ENCODE measurements around the gene SYT6. TPM values are rescaled to one million over a fixed set of nuclear protein-coding genes. Genes with fewer than 3 reads are reported as not detected.

The SYT6 gene, protein sequence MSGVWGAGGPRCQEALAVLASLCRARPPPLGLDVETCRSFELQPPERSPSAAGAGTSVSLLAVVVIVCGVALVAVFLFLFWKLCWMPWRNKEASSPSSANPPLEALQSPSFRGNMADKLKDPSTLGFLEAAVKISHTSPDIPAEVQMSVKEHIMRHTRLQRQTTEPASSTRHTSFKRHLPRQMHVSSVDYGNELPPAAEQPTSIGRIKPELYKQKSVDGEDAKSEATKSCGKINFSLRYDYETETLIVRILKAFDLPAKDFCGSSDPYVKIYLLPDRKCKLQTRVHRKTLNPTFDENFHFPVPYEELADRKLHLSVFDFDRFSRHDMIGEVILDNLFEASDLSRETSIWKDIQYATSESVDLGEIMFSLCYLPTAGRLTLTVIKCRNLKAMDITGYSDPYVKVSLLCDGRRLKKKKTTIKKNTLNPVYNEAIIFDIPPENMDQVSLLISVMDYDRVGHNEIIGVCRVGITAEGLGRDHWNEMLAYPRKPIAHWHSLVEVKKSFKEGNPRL
- total RNA-seq (2021) (54.2 to 58.2 TPM (median 55.9 TPM) in 3 replicates), Bru-seq, nascent RNA (percentile 95 among the genes with signal in this experiment)
- long read RNA-seq, experiment 1, full-length matches to known transcripts, result 40 of 483 reads
- long read RNA-seq, experiment 1, partial matches to known transcripts, result 39 of 483 reads
- long read RNA-seq, experiment 1, other reads (novel, unspliced or antisense), result 404 of 483 reads
- long read RNA-seq, experiment 2, full-length matches to known transcripts, result 4 of 55 reads
- long read RNA-seq, experiment 2, partial matches to known transcripts, result 9 of 55 reads
- long read RNA-seq, experiment 2, other reads (novel, unspliced or antisense), result 42 of 55 reads
- long read RNA-seq, experiment 3, full-length matches to known transcripts, result 1 of 22 reads
- long read RNA-seq, experiment 3, partial matches to known transcripts, result 12 of 22 reads
- long read RNA-seq, experiment 3, other reads (novel, unspliced or antisense), result 9 of 22 reads

- H3K27ac Mint-ChIP-seq, result no peak within 1 kb of the TSS
- H3K9me3 Mint-ChIP-seq, result no peaks in the 10 kb centered on the region
- POLR2A ChIA-PET, result interaction anchor here (1.0 to 1.5 kb wide), 3 partner anchors 37 to 175 kb away, joined by 3 read pairs; partner anchors contain the start of gene OLFML3
- peaks cover 27% of the 10 kb centered on the region for H3K27me3 Mint-ChIP-seq (ENCODE audit: low read depth)
- peak; percentile 38 for DNase-seq (ENCODE audit: low spot score)
- TF ChIP-seq MAX (CRISPR knock-in tag; IDR thresholded peaks at IDR 0.05) (peak; percentile 58; the same call in 1 of the 2 replicates), USF2 (CRISPR knock-in tag; IDR thresholded peaks at IDR 0.05) (peak; percentile 61), ZNF423 (CRISPR knock-in tag; IDR thresholded peaks at IDR 0.05) (peak; percentile 77), GABPB1 (CRISPR knock-in tag; IDR thresholded peaks at IDR 0.05) (no peak), CREB1 (CRISPR knock-in tag; IDR thresholded peaks at IDR 0.05) (no peak), ZNF532 (CRISPR knock-in tag; IDR thresholded peaks at IDR 0.05; ENCODE audit: borderline replicate concordance) (no peak), MXD4 (CRISPR knock-in tag; IDR thresholded peaks at IDR 0.05; ENCODE audit: borderline replicate concordance) (no peak), ZBTB43 (CRISPR knock-in tag; IDR thresholded peaks at IDR 0.05) (peak; percentile 73; the same call in 1 of the 2 replicates), SP1 (CRISPR knock-in tag; conservative IDR thresholded peaks at IDR 0.05) (peak; percentile 53; the same call in 1 of the 2 replicates), TCF7 (CRISPR knock-in tag; IDR thresholded peaks at IDR 0.05; ENCODE audit: low read depth) (no peak), TEAD4 (CRISPR knock-in tag; IDR thresholded peaks at IDR 0.05) (no peak), E2F5 (CRISPR knock-in tag; IDR thresholded peaks at IDR 0.05) (0 out of 2 replicates have a peak, but pooled peaks have one; percentile 36)
- TF ChIP-seq, protein P1, sequence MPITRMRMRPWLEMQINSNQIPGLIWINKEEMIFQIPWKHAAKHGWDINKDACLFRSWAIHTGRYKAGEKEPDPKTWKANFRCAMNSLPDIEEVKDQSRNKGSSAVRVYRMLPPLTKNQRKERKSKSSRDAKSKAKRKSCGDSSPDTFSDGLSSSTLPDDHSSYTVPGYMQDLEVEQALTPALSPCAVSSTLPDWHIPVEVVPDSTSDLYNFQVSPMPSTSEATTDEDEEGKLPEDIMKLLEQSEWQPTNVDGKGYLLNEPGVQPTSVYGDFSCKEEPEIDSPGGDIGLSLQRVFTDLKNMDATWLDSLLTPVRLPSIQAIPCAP (CRISPR knock-in tag; IDR thresholded peaks at IDR 0.05), result no peak
- TF ChIP-seq, protein P2, sequence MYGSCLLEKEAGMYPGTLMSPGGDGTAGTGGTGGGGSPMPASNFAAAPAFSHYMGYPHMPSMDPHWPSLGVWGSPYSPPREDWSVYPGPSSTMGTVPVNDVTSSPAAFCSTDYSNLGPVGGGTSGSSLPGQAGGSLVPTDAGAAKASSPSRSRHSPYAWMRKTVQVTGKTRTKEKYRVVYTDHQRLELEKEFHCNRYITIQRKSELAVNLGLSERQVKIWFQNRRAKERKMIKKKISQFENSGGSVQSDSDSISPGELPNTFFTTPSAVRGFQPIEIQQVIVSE (CRISPR knock-in tag; IDR thresholded peaks at IDR 0.05; ENCODE audit: borderline replicate concordance), result no peak
- TF ChIP-seq, protein P3, sequence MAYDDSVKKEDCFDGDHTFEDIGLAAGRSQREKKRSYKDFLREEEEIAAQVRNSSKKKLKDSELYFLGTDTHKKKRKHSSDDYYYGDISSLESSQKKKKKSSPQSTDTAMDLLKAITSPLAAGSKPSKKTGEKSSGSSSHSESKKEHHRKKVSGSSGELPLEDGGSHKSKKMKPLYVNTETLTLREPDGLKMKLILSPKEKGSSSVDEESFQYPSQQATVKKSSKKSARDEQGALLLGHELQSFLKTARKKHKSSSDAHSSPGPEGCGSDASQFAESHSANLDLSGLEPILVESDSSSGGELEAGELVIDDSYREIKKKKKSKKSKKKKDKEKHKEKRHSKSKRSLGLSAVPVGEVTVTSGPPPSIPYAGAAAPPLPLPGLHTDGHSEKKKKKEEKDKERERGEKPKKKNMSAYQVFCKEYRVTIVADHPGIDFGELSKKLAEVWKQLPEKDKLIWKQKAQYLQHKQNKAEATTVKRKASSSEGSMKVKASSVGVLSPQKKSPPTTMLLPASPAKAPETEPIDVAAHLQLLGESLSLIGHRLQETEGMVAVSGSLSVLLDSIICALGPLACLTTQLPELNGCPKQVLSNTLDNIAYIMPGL (CRISPR knock-in tag; IDR thresholded peaks at IDR 0.05), result no peak; the same call in 1 of the 2 replicates
- TF ChIP-seq, protein P4, sequence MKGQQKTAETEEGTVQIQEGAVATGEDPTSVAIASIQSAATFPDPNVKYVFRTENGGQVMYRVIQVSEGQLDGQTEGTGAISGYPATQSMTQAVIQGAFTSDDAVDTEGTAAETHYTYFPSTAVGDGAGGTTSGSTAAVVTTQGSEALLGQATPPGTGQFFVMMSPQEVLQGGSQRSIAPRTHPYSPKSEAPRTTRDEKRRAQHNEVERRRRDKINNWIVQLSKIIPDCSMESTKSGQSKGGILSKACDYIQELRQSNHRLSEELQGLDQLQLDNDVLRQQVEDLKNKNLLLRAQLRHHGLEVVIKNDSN (CRISPR knock-in tag; IDR thresholded peaks at IDR 0.05), result peak; percentile 66; the same call in 1 of the 2 replicates
- peak within 1 kb of the TSS; percentile 66 for H3K4me3 Mint-ChIP-seq
- CTCF ChIA-PET, result interaction anchor here (0.7 to 5.5 kb wide), 17 partner anchors 8 to 194 kb away, joined by 3 to 51 read pairs (median 5); partner anchors contain the start of gene OLFML3
- H3K4me1 Mint-ChIP-seq, result peaks cover 69% of the 10 kb centered on the region
- peaks cover 18% of the 10 kb centered on the region for H3K36me3 Mint-ChIP-seq
- peak; percentile 13 for ATAC-seq
These were observed at the start of gene SYT6 for GRCh38 chr1:114153261-114154145. Gene SYT6 (minus strand): TSS chr1:114153869. CDS start chr1:114153772, 97 bp downstream.
